Measurements from ENCODE around the gene RBM20.

The RBM20 gene

GRCh38 chr10:110791541-110792073 lies 147.5 kb downstream of the RBM20 start:
- no peaks in the 10 kb centered on the region for H3K36me3 ChIP-seq (replicated peaks)
- TF ChIP-seq CTCF (IDR thresholded peaks at IDR 0.05; ENCODE audit: low read depth, low read length, missing control alignments): no peak
- no peak overlapping the region for H3K27ac ChIP-seq
- no peak for DNase-seq
- in situ Hi-C loops (cut with HindIII; ENCODE audit: low pct_ligation_motif_present, low sequenced_read_pairs): no loop called here
- no peak overlapping the region for H3K4me3 ChIP-seq (ENCODE audit: low read depth, low read length)
- H3K27me3 ChIP-seq (replicated peaks): no peaks in the 10 kb centered on the region

- no peak for DNase-seq
- H3K27ac ChIP-seq: no peak overlapping the region
- no peaks in the 10 kb centered on the region for H3K27me3 ChIP-seq (replicated peaks)
- no peak for TF ChIP-seq CTCF (IDR thresholded peaks at IDR 0.05; ENCODE audit: low read depth, low read length, missing control alignments)
- no peak overlapping the region for H3K4me3 ChIP-seq (ENCODE audit: low read depth, low read length)
- in situ Hi-C loops (cut with HindIII; ENCODE audit: low pct_ligation_motif_present, low sequenced_read_pairs): no loop called here
- H3K36me3 ChIP-seq (replicated peaks): no peaks in the 10 kb centered on the region
These were observed 148.5 kb downstream of the RBM20 start for GRCh38 chr10:110792476-110793125.

- peak overlapping the region; percentile 39 for H3K27ac ChIP-seq
- in situ Hi-C loops (cut with HindIII; ENCODE audit: low pct_ligation_motif_present, low sequenced_read_pairs): no loop called here
- H3K4me3 ChIP-seq (ENCODE audit: low read depth, low read length): no peak overlapping the region
- no peak for DNase-seq
- TF ChIP-seq CTCF (IDR thresholded peaks at IDR 0.05; ENCODE audit: low read depth, low read length, missing control alignments): no peak
- no peaks in the 10 kb centered on the region for H3K27me3 ChIP-seq (replicated peaks)
- no peaks in the 10 kb centered on the region for H3K36me3 ChIP-seq (replicated peaks)
These were observed 149.1 kb downstream of the RBM20 start for GRCh38 chr10:110793128-110793812.

- H3K36me3 ChIP-seq (replicated peaks): no peaks in the 10 kb centered on the region
- no peak for TF ChIP-seq CTCF (IDR thresholded peaks at IDR 0.05; ENCODE audit: low read depth, low read length, missing control alignments)
- in situ Hi-C loops (cut with HindIII; ENCODE audit: low pct_ligation_motif_present, low sequenced_read_pairs): no loop called here
- peak overlapping the region; percentile 62 for H3K27ac ChIP-seq
- H3K27me3 ChIP-seq (replicated peaks): no peaks in the 10 kb centered on the region
- no peak overlapping the region for H3K4me3 ChIP-seq (ENCODE audit: low read depth, low read length)
- peak; percentile 66 for DNase-seq
These were observed 149.8 kb downstream of the RBM20 start for GRCh38 chr10:110793886-110794285.

- H3K27me3 ChIP-seq (replicated peaks): no peaks in the 10 kb centered on the region
- DNase-seq: no peak
- H3K27ac ChIP-seq: no peak overlapping the region
- no peak for TF ChIP-seq CTCF (IDR thresholded peaks at IDR 0.05; ENCODE audit: low read depth, low read length, missing control alignments)
- H3K36me3 ChIP-seq (replicated peaks): no peaks in the 10 kb centered on the region
- no peak overlapping the region for H3K4me3 ChIP-seq (ENCODE audit: low read depth, low read length)
- in situ Hi-C loops (cut with HindIII; ENCODE audit: low pct_ligation_motif_present, low sequenced_read_pairs): no loop called here
These were observed 150.7 kb downstream of the RBM20 start for GRCh38 chr10:110794808-110795207.

Measured in brain microvascular endothelial cell (primary cell).